GM12878 (cell line): ENCODE results near the gene LTBP2. TPM values are rescaled to one million over a fixed set of nuclear protein-coding genes. Genes with fewer than 3 reads are reported as not detected.

Experiments
- ATAC-seq: fragments of 200-7000 bp; cut with Tn5 transposase; 3 replicates; pipeline ENCODE4 v1.9.1; 2020; ENCODE audit warnings: mild to moderate bottlenecking, moderate library complexity
- BruUV-seq: library from RNA; stranded (reverse); fragments of 400-500 nt; replicated peaks from 2 replicates; lab custom pipeline; 2021; lab: Mats Ljungman, UMichigan
- CTCF ChIA-PET: fragments of 300-600 bp; sonication (Branson Sonifier 250); formaldehyde crosslinking; extraction: SDS; loops from one replicate; lab custom pipeline; 2021; ENCODE audit warnings: inconsistent platforms; lab: Yijun Ruan, JAX
- POLR2A ChIA-PET: fragments of 350-600 bp; formaldehyde crosslinking; extraction: SDS; loops from one replicate; lab custom pipeline; 2021; ENCODE audit warnings: inconsistent platforms; lab: Charles Lee
- RAD21 ChIA-PET: fragments of 300-600 bp; sonication (Branson Sonifier 250); formaldehyde crosslinking; loops from one replicate; lab custom pipeline; 2023; ENCODE audit warnings: antibody characterized with exemption; ENCODE audit not compliant: unreplicated experiment; lab: Charles Lee
- SMC1A ChIA-PET: fragments of 300-600 bp; sonication (Branson Sonifier 250); formaldehyde crosslinking; loops from one replicate; lab custom pipeline; 2023; ENCODE audit not compliant: unreplicated experiment, uncharacterized antibody; lab: Charles Lee
- DNase-seq: peaks from one replicate; pipeline ENCODE4 v3.0.0-alpha.2; 2011; ENCODE audit warnings: low read depth, low spot score
- FAIRE-seq: peaks from 3 replicates; lab custom pipeline; 2011; peaks lifted over from hg19 to GRCh38; lab: Jason Lieb, UNC
- H2AFZ ChIP-seq: 2 replicates; pipeline ENCODE4 v1.6.0; 2011; ENCODE audit warnings: low read depth, low read length, control low read depth; ENCODE audit not compliant: control insufficient read depth
- H3K27ac ChIP-seq: 2 replicates; pipeline ENCODE4 v1.5.1; 2011; ENCODE audit warnings: control low read depth; ENCODE audit not compliant: control insufficient read depth, insufficient read depth
- H3K27me3 ChIP-seq, 2 experiments: replicated peaks in 1 of 2; 2 replicates each; pipeline versions ENCODE4 v1.6.0 to v1.6.1; 2011; ENCODE audit warnings: low read length in 1 of 2; ENCODE audit not compliant: control insufficient read depth in 2 of 2, insufficient read depth in 2 of 2
- H3K36me3 ChIP-seq, 2 experiments: 2 replicates each; pipeline ENCODE4 v1.5.1; 2011; ENCODE audit warnings: low read length in 1 of 2; ENCODE audit not compliant: control insufficient read depth in 2 of 2, insufficient read depth in 2 of 2
- H3K4me1 ChIP-seq: 2 replicates; pipeline ENCODE4 v1.6.1; 2011; ENCODE audit warnings: mild to moderate bottlenecking, low read length, moderate library complexity, mixed read lengths; ENCODE audit not compliant: control insufficient read depth, insufficient read depth
- H3K4me2 ChIP-seq: 2 replicates; pipeline ENCODE4 v1.6.0; 2011; ENCODE audit warnings: control low read depth; ENCODE audit not compliant: control insufficient read depth, insufficient read depth
- H3K4me3 ChIP-seq: fragments of 200-600 bp; sonication (generic); 2 replicates; pipeline ENCODE4 v1.5.1; 2016
- H3K79me2 ChIP-seq: 2 replicates; pipeline ENCODE4 v1.6.0; 2011; ENCODE audit warnings: low read length; ENCODE audit not compliant: control insufficient read depth, insufficient read depth
- H3K9ac ChIP-seq: 2 replicates; pipeline ENCODE4 v1.8.0; 2011; ENCODE audit warnings: low read length, control low read depth, mixed read lengths; ENCODE audit not compliant: control insufficient read depth, insufficient read depth
- H3K9me3 ChIP-seq: replicated peaks from 3 replicates; pipeline ENCODE4 v1.5.1; 2011; ENCODE audit warnings: mild to moderate bottlenecking, low read length; ENCODE audit not compliant: control insufficient read depth, insufficient read depth
- H4K20me1 ChIP-seq: 2 replicates; pipeline ENCODE4 v1.6.0; 2011; ENCODE audit not compliant: control insufficient read depth, insufficient read depth
- EED ChIP-seq: sonication (generic); IDR thresholded peaks from 2 replicates; pipeline ENCODE4 v1.6.1; 2016; ENCODE audit warnings: antibody characterized with exemption, low read depth
- ETV6 ChIP-seq, 2 experiments: fragments of 450-650 bp in 1 of 2; IDR thresholded peaks in 1 of 2; conservative IDR thresholded peaks in 1 of 2; 2 replicates each; pipeline ENCODE4 v1.6.1; 2014; ENCODE audit warnings: antibody characterized with exemption in 1 of 2, borderline replicate concordance in 1 of 2, low read depth in 1 of 2, mild to moderate bottlenecking in 1 of 2, moderate library complexity in 1 of 2
- GABPA ChIP-seq: IDR thresholded peaks from 2 replicates; pipeline ENCODE4 v1.6.1; 2014; ENCODE audit warnings: antibody characterized with exemption, low read depth, mild to moderate bottlenecking, inconsistent platforms
- IRF4 ChIP-seq: IDR thresholded peaks from 2 replicates; pipeline ENCODE4 v1.6.1; 2011; ENCODE audit warnings: low read depth, low read length
- MYB ChIP-seq: fragments of 150-350 bp; IDR thresholded peaks from 2 replicates; pipeline ENCODE4 v1.6.1; 2014; ENCODE audit warnings: mild to moderate bottlenecking, low read depth, low read length, borderline replicate concordance
- SMAD5 ChIP-seq: IDR thresholded peaks from 2 replicates; pipeline ENCODE4 v1.6.1; 2016; ENCODE audit warnings: antibody characterized with exemption, low read depth
- TAF1 ChIP-seq: IDR thresholded peaks from 2 replicates; pipeline ENCODE4 v1.6.1; 2011; ENCODE audit warnings: mild to moderate bottlenecking, low read depth, low read length, borderline replicate concordance
- TBL1XR1 ChIP-seq: IDR thresholded peaks from 2 replicates; pipeline ENCODE4 v1.6.1; 2012; ENCODE audit warnings: low read depth, low read length, improper control_type of control experiment
- WGBS: methylation state at CpG from one replicate; pipeline ENCODE4 v1.1.6; 2016; ENCODE audit warnings: low lambda C conversion rate; ENCODE audit not compliant: insufficient replicate concordance, insufficient coverage; ENCODE audit errors: missing lambda C conversion rate; 5-methylcytosine and 5-hydroxymethylcytosine counted together
- in situ Hi-C: fragments of 300-500 bp; cut with MboI; formaldehyde crosslinking; loops from 9 replicates; pipeline ENCODE4 v1.14.3; 2018; ENCODE audit warnings: mixed read lengths
- intact Hi-C: fragments of 100-400 bp; cut with micrococcal nuclease; formaldehyde crosslinking; loops from one replicate; pipeline ENCODE4 v1.14.2; 2022; ENCODE audit not compliant: unreplicated experiment
- polyA plus RNA-seq, 11 experiments: library from polyadenylated mRNA; depleted of rRNA in 4 of 11; unstranded in 6 of 11; stranded (reverse) in 5 of 11; fragments of >200 nt; fragmentation: Nextera tagmentation in 4 of 11; fragmentation: Illumina TruSeq in 1 of 11; extraction: Ambion mirVana in 4 of 11; extraction: Trizol in 1 of 11; gene quantifications; 1 replicate in 1 of 11; 2 replicates in 10 of 11; pipeline versions ENCODE4 v1.2.1 to v1.2.3, GENCODE V29; 2011 to 2016; ENCODE audit warnings: inconsistent platforms in 2 of 11, missing spikeins in 2 of 11, low read depth in 1 of 11
- total RNA-seq, 4 experiments: library from RNA; depleted of rRNA in 3 of 4; stranded (reverse); fragments of >200 nt in 3 of 4; fragmentation: Illumina TruSeq in 1 of 4; extraction: Trizol in 1 of 4; gene quantifications; 2 replicates each; pipeline versions ENCODE4 v1.2.1 to v1.2.3, GENCODE V29; 2013 to 2021
- TF ChIP-seq, protein P1 (sequence below), 3 experiments: IDR thresholded peaks in 2 of 3; conservative IDR thresholded peaks in 1 of 3; 2 replicates each; pipeline ENCODE4 v1.5.1; 2011; ENCODE audit warnings: low read depth in 3 of 3, low read length in 3 of 3, mild to moderate bottlenecking in 3 of 3, control low read depth in 2 of 3, moderate library complexity in 2 of 3, inconsistent platforms in 1 of 3, mixed read lengths in 1 of 3; ENCODE audit not compliant: control insufficient read depth in 2 of 3, insufficient read depth in 1 of 3; ENCODE audit errors: extremely low read depth in 1 of 3
- TF ChIP-seq, protein P2 (sequence below): fragments of 450-650 bp; formaldehyde crosslinking; IDR thresholded peaks from 2 replicates; pipeline ENCODE4 v1.4.0; 2022; ENCODE audit warnings: mild to moderate bottlenecking, moderate library complexity

The LTBP2 gene
- total and polyA plus RNA-seq, 10 of the 15 experiments (the other 5 are each of a cell fraction or from before 2014, with no cell fraction given): 0.03 to 0.23 (median 0.06) TPM; not detected in 1

DNA sequence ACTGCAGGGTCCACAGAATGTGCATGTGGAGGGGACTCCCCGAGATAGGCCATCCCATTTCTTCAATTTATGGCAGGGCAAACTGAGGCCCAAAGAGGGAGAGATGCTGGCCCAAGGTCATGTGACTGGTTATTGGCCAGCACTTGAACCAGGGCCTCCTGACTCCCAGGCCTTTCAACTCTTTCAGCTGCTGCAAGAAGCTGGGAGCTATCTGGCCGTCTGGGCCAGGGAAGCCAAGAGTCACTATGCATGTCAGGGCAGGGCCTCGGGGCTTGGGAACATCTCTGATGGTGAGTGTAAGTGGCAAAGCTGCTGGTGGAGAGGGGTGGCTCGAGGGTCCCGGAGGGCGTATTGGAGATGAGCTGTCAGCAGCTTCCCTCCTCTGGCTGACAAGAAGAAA lies 9.5 kb upstream of the LTBP2 start:
- Histone ChIP-seq H3K4me3 (no peak overlapping the region), H3K27ac (no peak overlapping the region), H3K4me2 (no peak overlapping the region), H2AFZ (no peak overlapping the region), H3K36me3 (no peaks in the 10 kb centered on the region), H3K9me3 (no peaks in the 10 kb centered on the region), H4K20me1 (no peaks in the 10 kb centered on the region), H3K79me2 (no peaks in the 10 kb centered on the region), H3K4me1 (peaks cover 10% of the 10 kb centered on the region), H3K9ac (no peak overlapping the region), H3K27me3 (no peaks in the 10 kb centered on the region; a peak in 1 of 4 replicates)
- RAD21 ChIA-PET: no interaction called here
- WGBS: 33% methylated on average over 6 of the region's 6 CpGs
- SMC1A ChIA-PET: no interaction called here
- BruUV-seq: no TSS peak
- no peak for DNase-seq
- no peak for FAIRE-seq
- no peak for TF ChIP-seq GABPA
- TF ChIP-seq MYB: no peak
- CTCF ChIA-PET: interaction anchor here (1.8 kb wide), 1 partner anchor 9 kb away, joined by 6 read pairs; the partner anchor contains the start of gene LTBP2
- in situ Hi-C loops: no loop called here
- ATAC-seq: no peak
- intact Hi-C loops: no loop called here
- POLR2A ChIA-PET: no interaction called here

DNA sequence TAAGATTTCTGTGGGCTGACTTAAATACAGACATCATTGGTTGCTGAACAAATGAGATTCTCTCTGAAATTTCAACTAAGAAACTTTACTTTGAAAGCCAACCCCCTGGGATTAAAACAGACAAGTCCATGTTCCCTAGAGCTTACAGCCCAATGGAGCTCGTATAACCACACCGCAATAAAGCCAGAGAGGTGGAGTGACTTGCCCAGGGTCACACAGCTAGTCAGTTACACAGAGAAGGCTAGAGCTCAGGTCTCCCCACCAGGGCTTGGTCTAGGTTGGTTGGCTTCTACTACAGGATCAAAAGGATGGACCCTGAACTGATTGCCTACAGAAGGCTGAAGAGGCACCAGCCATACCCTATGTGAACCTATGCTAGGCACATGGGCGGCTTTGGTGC lies 8.9 kb upstream of the LTBP2 start:
- SMC1A ChIA-PET: no interaction called here
- no peaks in the 10 kb centered on the region; a peak in 1 of 4 replicates for H3K27me3 ChIP-seq
- BruUV-seq: no TSS peak
- no peak overlapping the region for H3K27ac ChIP-seq
- H4K20me1 ChIP-seq: no peaks in the 10 kb centered on the region
- no peaks in the 10 kb centered on the region for H3K79me2 ChIP-seq
- no peak overlapping the region for H3K4me3 ChIP-seq
- POLR2A ChIA-PET: no interaction called here
- peaks cover 10% of the 10 kb centered on the region for H3K4me1 ChIP-seq
- no peak overlapping the region for H3K9ac ChIP-seq
- RAD21 ChIA-PET: no interaction called here
- DNase-seq: no peak
- WGBS: 64% methylated on average over 3 of the region's 3 CpGs
- intact Hi-C loops (no loop called here), in situ Hi-C loops (no loop called here)
- CTCF ChIA-PET: interaction anchor here (1.2 to 1.8 kb wide), 2 partner anchors 9 to 12 kb away, joined by 3 to 6 read pairs; partner anchors contain the start of gene LTBP2
- peak; percentile 13; the same call in 2 of the 3 replicates for ATAC-seq
- no peak overlapping the region for H2AFZ ChIP-seq
- no peaks in the 10 kb centered on the region for H3K36me3 ChIP-seq
- no peak overlapping the region for H3K4me2 ChIP-seq
- H3K9me3 ChIP-seq: no peaks in the 10 kb centered on the region
- FAIRE-seq: no peak
- TF ChIP-seq SMAD5: no peak
- TF ChIP-seq EED: no peak
- TF ChIP-seq, protein P1, sequence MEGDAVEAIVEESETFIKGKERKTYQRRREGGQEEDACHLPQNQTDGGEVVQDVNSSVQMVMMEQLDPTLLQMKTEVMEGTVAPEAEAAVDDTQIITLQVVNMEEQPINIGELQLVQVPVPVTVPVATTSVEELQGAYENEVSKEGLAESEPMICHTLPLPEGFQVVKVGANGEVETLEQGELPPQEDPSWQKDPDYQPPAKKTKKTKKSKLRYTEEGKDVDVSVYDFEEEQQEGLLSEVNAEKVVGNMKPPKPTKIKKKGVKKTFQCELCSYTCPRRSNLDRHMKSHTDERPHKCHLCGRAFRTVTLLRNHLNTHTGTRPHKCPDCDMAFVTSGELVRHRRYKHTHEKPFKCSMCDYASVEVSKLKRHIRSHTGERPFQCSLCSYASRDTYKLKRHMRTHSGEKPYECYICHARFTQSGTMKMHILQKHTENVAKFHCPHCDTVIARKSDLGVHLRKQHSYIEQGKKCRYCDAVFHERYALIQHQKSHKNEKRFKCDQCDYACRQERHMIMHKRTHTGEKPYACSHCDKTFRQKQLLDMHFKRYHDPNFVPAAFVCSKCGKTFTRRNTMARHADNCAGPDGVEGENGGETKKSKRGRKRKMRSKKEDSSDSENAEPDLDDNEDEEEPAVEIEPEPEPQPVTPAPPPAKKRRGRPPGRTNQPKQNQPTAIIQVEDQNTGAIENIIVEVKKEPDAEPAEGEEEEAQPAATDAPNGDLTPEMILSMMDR (IDR thresholded peaks at IDR 0.05 in 2 of 3, conservative IDR thresholded peaks at IDR 0.05 in 1 of 3; ENCODE audit: control insufficient read depth in 2 of 3, extremely low read depth in 1 of 3, insufficient read depth in 1 of 3, low read depth in 3 of 3, low read length in 3 of 3): no peak
- TF ChIP-seq TAF1: no peak
- TF ChIP-seq, protein P2, sequence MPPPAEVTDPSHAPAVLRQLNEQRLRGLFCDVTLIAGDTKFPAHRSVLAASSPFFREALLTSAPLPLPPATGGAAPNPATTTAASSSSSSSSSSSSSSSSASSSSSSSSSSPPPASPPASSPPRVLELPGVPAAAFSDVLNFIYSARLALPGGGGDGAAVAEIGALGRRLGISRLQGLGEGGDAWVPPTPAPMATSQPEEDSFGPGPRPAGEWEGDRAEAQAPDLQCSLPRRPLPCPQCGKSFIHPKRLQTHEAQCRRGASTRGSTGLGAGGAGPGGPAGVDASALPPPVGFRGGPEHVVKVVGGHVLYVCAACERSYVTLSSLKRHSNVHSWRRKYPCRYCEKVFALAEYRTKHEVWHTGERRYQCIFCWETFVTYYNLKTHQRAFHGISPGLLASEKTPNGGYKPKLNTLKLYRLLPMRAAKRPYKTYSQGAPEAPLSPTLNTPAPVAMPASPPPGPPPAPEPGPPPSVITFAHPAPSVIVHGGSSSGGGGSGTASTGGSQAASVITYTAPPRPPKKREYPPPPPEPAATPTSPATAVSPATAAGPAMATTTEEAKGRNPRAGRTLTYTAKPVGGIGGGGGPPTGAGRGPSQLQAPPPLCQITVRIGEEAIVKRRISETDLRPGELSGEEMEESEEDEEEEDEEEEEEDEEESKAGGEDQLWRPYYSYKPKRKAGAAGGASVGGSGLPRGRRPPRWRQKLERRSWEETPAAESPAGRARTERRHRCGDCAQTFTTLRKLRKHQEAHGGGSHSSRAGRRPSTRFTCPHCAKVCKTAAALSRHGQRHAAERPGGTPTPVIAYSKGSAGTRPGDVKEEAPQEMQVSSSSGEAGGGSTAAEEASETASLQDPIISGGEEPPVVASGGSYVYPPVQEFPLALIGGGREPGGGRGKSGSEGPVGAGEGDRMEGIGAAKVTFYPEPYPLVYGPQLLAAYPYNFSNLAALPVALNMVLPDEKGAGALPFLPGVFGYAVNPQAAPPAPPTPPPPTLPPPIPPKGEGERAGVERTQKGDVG (CRISPR knock-in tag): no peak
- no peak for TF ChIP-seq ETV6 (conservative IDR thresholded peaks at IDR 0.05 in 1 of 2, IDR thresholded peaks at IDR 0.05 in 1 of 2; ENCODE audit: borderline replicate concordance in 1 of 2, low read depth in 1 of 2)
- TF ChIP-seq TBL1XR1: no peak
- TF ChIP-seq IRF4: no peak
